Fibroblast of peridontal ligament (primary cell): ENCODE data around the gene PDHB.

Experiments used
- DNase-seq: peaks from one replicate; pipeline ENCODE4 v3.0.0-alpha.2; 2010; ENCODE audit errors: extremely low read depth

Gene PDHB

DNA sequence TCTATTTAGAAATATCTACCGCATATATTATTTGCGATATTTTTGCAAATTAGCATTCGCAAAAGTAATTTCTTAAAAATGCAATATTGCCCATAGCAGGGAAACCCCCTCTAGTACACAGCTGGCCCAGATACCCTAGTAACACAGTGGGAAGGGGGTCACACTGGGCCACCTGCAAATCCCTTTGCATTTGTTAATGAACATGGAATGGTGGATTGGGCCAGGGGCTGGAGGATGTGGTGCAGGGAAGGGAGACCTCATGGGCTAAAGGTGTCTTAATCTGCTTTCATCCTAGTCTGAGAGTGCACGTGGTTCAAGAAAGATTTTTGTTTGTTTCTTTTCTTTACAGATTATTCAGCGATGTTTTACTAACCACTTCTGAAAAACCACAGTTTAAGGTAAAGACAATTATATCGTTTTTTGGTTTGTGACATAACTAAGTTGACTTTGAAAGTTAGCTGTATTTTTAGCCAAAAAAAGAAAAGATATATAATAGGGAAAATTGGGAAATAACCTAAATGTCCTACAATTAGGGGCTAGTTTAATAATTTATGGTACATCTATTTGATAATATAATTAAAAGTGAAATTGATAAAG lies 30.0 kb downstream of the PDHB start:
- DNase-seq = no peak

DNA sequence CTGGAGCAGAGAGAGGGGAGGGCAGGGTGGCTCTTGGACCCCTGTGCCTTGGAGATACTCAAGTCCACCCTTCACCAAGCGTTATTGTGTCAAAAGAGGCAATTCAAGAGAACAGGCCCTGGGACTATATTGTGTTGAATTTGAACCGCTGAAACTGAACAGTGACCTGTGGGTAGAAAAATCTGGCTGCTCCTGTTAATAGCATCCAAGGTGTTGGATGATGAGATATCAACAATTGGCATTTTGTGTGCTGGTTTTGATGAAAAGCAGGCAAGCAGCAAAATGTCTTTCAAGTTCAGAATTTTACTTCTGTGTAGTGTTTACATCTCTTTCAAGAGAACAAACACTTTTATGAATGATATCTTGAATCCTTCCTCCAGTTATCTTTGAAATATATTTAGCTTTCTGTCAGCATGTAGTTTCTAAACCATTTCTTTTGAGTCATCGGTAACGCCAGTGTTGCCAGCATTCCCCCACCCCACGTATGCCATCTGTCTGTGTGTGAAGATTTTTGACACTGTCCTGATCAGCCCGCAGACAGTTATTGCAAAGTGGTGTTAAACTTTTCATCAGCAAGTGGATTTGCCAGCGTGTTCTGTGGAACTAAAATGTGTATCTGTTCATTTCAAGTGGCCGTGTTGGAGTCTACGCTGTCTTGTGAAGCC lies 34.8 kb downstream of the PDHB start:
- DNase-seq = no peak

DNA sequence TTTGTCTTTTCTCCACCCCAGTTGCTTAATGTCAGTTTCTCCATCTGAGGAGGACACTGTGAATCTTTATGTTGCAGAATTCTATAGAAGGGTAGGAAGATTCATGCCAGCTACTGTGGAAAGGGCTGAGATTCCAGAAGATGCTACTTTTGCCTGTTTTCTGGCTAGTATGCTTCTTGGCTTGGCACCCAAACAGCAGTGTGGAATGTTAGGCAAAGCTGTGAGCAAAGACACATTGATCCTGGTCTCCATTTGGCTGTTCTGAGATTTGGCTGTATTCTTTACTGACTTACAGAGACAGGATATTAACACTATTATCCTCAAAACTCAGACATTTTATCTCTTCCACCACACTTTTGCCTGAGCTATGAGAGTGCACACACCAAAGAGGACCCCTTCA lies 39.3 kb downstream of the PDHB start:
- DNase-seq = peak; percentile 51

DNA sequence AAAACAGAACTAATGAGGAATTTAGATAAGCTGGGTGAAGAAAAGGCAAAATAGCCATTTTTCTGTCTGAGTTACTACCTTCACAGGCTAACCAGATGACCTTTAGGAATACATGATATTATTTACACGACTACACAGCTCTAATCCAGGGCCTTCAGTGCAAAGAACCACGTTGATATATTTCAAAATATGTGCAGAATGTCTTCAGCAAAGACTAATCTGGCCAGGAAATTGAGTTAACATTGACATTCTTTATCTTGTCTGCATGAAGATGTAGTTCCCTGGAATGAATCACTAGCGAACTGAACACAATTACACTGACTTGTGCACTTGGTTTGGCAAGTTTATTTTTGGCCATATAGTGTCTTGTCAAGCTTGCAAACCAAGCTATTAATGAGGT lies 41.5 kb downstream of the PDHB start:
- DNase-seq = no peak

DNA sequence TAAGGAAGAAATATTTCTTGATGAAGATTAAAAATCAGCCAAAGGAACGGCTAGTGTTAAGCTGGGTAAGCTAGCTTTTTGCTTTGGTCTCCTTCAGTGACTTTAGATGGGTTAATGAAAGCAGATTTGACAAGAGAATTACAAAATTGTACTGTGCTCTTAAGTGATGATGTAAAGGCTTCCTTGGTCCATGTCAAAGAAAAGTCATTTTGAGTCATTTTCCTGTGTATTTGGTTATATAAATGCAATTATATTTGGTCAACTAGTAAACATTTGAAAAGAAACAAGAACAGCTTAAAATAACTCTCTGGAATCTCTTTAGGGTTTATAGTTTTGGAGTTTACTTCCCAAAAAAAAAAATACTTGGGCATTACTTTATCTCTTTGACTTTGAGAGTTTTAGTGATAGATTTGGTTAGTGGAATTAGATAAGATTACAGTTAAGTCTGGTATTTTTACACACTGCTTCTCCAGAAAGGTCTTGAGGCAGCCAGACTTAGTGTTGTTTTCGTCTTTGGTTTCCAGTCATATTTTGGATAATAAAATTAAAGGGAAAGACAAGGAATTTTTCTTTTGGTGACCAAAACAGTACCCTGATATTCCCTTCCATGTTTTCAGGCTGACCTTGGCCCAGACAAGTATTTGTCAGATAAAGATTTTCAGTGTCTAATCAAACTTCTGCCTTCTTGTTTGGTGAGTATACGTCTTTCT lies 42.3 kb downstream of the PDHB start:
- no peak for DNase-seq

DNA sequence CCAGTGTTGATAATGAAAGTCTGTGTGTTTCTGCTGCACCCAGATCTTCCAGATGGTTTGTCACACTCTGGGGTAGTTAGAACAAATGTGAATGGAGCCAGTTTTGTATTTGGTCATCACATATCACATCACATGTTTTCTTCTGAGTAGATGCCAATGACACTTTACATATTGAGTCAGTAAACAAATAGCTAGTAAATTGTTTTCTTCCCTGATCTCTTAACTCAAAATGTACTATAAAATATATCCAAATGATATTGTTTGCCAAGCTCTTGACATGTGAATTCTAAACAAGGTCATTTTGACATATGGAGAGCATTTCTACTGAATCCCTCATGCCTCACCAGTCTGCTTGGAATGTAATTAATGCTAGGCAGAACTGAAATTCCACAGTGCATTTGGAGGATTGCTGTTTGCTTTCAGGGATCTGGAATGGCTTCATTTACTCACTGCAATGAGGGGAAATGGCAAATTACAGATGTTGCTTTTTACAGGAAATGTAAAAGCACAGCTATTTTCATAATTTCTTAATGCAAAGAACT lies 45.0 kb downstream of the PDHB start:
- peak; percentile 97 for DNase-seq

DNA sequence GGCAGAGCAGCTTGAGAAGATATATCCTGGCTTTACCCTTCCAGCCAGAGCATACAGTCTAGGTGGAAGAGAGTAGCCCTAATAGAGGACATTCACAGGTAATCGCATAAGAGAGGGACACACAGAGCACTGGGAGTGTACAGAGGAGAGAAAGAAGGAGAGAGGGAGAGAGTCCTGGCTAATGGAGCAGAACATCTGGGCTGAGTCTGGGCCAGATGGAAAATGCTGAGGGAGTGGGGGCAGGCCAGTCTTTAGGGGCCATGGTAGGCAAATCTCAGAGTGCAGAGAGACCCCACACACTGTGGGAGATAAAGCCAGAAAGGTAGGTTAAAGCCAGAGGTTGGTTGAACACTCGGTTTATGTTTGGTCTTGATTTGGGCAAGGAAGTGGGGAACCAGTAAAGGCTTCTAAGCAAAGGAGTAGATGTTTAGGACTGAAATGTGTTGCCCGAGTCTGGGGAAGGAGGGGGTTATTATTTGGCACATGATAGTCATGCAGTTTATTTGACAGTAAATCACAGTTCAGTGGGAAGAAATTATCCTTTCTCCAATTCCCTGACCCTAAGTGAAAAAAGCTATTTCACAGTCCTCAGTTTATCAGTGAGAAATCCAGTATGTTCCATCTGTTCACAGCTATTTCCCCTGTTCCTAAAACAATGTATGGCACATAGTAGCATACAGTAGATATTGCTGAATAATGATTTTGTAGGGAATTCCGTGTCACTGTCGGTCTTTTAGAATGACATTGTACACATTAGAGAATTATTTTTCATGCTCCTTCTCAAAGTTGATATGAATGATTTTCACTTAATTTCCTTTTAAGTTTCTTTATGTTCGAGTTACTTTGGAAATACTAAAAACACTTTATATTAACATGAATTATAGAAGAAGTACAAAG lies 45.7 kb downstream of the PDHB start:
- no peak for DNase-seq

DNA sequence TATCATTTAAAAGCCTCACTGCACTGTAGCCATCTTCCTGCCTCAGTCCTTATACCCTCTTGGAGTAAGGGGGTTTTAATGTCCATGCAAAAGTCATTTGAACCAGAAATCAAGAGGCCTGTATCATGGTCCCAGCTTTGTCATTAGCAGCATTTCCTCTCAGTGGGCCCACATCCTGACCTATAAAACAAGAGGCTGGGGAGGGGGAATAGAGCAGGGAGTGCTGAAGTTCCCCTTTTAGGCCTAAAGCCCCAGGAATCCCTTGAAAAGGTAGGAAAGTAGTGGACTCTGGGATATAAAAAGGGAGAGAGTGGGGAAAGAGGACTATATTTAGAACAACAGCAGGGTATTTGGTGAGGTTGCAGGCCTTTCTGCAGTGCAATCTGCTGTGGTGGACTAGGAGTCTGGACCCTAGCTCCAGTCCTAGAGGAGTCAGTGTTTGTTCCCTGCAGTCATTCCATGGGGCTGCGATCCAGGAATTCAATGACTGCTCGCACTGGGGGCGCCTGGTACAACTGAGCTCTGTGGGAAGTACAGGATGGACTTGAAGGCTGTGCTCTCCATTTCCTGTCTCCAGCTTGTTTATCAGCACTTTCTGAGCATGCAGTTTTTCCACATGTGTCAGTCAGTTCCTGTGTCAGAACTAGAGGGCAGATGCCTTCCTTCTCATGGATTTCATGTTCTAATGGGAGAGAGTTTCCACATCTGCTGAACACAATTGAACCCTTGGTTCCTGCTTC lies 46.8 kb downstream of the PDHB start:
- DNase-seq = peak; percentile 47

DNA sequence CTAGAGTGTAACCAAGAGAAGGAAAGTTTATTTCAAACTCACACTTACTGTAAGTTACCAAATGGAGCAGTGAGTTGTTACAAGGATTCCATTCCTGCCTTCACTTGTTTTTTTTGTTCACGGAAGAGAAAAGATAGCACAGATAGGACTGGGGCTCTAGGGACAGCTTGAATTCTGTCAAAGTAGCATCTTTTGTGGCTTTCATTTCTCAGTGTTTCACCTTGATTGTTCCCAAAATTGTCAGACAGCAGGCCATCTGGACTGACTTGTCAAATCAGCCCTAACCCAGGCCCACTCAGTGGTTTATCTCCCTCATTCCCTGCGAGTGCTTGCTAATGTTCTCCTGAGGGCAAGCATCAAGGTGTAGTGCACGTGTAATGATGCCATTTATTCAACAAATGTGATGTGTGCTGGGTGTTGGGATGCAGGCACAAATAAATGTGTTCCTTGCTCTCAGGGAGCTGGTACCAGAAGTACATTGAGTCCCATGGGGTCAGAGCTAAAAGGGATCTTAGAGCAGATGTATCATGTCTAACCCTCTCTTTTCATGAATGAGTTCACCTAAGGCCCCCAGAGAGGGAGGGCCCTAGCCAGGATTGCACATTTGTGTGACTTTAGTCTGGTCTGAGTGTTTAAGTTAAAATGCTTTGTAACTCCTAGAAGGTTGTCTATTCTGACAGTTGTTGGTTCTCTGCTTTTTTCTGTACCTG lies 49.1 kb downstream of the PDHB start:
- DNase-seq = no peak

DNA sequence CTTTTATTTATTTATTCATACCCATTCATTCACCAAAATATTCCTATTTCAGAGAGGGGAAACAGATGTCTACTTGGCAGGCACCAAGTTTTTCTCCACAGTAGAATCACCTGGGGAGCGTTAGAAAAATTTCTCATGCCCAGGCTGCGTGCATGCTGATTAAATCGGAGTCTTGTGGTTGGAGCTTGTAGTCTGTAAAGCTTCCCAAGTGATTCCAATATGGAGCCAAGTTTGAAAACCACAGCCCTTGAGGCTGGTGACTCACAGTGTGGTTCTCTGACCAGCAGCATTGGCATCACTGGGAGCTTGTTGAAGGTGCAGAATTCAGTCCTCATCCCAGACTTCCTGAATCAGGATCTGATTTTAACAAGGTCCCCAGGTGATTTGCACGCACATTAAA lies 49.7 kb downstream of the PDHB start:
- DNase-seq = peak; percentile 100

DNA sequence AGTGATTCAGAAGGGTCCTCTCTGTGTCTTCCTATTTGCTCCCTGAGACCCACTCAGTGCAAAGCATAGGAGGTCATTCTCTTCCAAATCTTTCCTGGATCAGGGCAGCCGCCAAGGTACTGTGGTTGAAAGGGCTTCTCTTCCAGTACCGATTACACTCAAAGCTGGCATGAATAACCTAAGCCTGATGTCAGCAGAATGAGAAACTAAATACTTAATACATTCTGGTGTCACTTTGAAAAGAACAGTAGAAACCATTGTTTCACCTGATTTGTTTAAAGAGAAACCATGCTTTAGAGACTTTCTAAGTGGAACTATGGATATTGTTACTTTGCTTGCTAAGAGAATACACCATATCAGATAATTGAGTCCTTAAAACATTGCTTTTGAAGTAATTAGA lies 50.2 kb downstream of the PDHB start:
- peak; percentile 94 for DNase-seq

DNA sequence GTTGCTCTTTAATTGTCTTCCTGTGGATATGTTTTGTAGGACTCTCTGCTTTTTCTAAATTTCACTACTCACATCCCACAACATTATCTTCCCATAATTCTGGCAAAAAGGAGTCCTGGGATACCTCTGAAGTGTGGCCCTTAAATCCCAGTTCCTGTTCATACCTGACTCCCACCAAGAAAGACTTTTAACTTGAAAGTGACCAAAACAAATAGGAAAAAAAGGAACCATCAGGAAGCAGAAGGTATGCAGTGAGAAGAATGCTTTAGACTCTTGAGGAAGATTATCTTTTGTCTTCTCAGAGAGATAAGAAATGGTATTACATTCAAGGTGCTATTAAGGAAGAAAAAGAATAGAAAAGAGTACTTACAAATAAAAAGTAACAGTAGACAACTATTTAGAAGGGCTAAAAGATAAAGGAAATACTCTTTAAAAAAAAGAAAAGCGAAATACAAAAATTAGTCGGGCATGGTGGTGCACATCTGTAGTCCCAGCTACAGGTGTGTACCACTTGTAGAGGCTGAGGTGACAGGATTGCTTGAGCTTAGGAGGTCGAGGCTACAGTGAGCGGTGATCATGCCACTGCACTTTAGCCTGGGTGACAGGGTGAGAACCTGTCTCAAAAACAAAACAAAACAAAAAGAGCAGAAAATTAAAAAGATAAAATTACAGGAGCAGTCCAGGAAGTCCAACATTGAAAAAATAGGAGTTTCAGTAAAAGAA lies 54.1 kb downstream of the PDHB start:
- no peak for DNase-seq

DNA sequence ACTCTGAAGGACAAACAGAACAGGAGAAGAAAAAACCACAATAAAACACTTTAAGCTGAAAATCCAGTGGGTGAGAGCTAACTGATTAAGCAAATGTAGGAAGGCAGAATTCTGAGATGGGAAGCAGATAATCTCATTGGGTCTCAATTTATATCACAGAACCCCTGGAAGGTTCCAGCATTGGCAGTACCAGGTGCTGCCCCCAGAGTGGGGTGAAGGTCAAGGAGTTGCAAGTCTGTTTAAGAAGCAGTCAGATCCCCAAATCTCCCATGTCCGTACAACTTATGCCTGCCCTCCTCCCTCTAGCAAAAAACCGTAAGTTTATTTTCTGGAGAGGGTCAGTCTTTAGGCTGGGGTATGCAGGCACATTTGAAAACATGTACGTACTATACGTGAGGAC lies 55.9 kb downstream of the PDHB start:
- no peak for DNase-seq
